Stimulated activated CD8-positive, alpha-beta memory T cell treated with anti-CD3 and anti-CD28 coated beads, Interleukin-7, amount 100 ng/mL, for 24 hours (primary cell): ENCODE results near the gene TMEM178B.
"Not testable (repeated sequence)": the region's sequence is repeated elsewhere in the genome, so short reads cannot be mapped to it uniquely, and the experiment has no call there.

Source experiments
- DNase-seq: peaks from one replicate; pipeline ENCODE4 v3.0.0-alpha.2; 2020; ENCODE audit warnings: low read depth

Gene TMEM178B

GRCh38 chr7:141184532-141185190 lies 110.8 kb downstream of the TMEM178B start:
- no peak for DNase-seq

DNA sequence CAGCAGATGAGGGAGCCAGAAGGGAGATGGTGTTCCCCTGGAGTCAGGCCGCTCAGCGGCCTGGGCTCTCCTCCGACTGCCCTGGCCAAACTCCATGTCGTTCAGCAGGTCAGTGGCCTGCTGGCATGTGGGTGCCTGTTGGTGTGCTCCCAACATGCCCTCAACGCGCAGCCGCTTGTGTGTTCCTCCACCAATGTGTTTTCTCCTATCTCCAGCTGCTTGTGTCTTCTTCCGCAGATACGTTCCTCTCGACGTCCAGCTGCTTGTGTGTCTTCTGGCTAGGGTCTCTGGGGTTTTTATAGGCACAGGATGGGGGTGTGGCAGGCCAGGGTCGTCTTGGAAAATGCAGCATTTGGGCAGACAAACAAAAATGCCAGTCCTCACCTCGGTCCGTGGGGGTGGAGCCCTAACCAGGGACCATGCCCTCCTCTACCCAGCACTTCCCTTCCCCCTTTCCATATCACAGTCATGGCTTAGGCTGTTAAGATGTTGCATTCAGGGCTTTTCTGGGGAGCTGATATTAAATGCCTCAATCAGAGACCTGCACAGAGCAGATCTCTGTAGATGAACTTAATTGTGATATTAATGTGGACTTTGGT lies 111.6 kb downstream of the TMEM178B start:
- no peak for DNase-seq

- DNase-seq, result no peak
Observed at GRCh38 chr7:141189231-141189630, 115.4 kb downstream of the TMEM178B start.

DNA sequence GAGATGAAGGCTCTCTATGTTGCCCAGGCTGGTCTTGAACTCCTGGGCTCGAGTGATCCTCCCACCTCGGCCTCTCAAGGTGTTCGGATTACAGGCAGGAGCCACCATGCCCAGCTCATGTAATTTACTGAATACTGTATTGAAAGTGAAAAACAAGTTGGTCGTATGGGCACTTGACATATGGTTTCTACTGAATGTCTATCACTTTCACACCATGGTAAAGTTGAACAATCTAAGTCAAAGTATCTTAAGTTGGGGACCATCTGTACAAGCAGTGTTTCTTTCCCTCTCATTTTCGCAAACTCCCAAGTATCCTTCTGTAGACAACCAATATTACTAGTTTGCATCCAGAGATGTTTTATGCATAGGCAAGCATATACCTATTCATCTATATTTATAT lies 116.6 kb downstream of the TMEM178B start:
- DNase-seq, result no peak

- no peak for DNase-seq
Observed at GRCh38 chr7:141191277-141191676, 117.4 kb downstream of the TMEM178B start.

DNA sequence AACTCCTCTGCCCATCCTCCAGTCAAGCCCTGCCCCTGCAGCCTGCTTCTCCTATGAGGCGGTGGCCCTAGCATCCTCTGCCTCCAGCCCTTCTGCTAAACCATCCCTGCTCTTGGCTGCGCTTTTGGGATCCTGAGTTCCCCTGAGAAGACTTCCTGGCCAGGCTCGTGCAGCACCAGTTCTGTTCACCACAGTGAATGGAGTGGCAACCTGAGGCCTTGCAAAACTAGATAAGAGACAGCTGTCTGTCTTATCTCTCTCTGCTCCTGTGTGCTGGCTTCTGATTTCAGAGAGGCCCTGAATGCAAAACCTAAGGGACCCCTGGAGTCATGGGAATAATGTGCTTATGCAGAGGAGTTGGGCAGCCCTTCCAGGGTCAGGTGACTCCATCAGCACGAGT lies 119.2 kb downstream of the TMEM178B start:
- no peak for DNase-seq

DNA sequence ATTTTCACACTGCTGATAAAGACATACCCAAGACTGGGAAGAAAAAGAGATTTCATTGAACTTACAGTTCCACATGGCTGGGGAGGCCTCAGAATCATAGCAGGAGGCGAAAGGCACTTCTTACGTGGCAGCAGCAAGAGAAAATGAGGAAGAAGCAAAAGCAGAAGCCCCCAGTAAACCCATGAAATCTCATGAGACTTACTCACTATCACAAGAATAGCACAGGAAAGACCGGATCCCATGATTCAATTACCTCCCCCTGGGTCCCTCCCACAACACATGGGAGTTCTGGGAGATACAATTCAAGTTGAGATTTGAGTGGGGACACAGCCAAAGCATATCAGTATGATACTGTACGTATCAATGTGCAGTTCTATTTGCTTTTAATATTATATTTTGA lies 121.9 kb downstream of the TMEM178B start:
- not testable (repeated sequence) for DNase-seq

GRCh38 chr7:141198194-141198958 lies 124.5 kb downstream of the TMEM178B start:
- no peak for DNase-seq

- DNase-seq, result no peak
Observed at GRCh38 chr7:141200191-141201108, 126.6 kb downstream of the TMEM178B start.

DNA sequence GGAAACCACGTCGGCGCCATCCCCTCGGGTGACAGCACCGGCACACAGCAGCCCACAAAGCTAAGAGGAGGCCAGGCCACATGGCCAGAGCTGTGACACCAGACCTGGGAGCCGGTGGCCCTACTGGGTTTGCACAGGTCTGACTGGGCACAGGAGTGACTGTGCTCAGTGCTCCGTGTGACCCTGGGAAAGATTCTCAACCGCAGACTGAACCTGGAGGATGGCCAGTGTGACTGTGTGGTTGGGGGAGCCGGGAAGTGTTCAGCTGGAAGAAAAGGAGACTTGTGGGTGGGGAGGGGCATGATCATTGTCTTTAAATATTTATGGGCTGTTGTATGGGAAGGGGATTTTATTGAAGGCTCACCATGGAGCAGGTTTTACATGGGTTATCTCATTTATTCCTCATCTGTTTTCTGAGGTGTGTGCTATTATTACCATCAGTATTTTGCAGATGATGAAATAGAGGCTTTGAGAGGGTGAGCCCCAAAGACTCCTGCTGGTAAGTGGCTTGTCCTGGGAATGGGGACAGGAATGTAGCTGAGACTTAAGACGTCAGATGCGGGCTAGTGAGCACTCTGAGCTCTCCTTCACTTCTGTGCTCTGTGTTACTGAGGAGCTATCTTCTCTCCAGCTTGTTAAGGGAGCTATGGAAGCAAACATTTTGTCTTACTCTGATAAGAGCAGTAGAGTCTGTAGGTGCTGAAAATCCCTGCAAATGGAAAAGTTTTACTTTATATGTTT lies 127.5 kb downstream of the TMEM178B start:
- DNase-seq, result no peak

- DNase-seq, result no peak
Observed at GRCh38 chr7:141202535-141202934, 128.7 kb downstream of the TMEM178B start.

GRCh38 chr7:141203177-141203576 lies 129.3 kb downstream of the TMEM178B start:
- no peak for DNase-seq

DNA sequence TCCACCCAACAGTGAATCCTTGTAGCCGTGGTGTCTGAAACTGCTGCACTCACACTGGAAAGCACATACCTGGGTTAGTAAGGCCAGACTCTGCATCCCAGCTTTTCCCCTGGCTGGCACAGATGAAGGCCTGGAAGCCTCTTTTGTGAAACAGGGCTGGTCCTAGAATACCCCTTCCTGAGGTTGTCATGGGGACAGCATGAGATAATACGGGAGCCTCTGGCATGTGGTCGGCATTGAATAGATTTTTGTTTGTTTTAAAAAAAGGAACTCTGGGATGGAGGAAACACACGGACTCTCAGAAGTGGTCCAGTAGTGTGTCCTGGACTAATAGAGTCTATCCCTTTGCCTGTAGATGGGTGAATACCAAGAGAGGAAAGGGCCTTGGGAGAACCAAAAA lies 129.7 kb downstream of the TMEM178B start:
- DNase-seq, result no peak

DNA sequence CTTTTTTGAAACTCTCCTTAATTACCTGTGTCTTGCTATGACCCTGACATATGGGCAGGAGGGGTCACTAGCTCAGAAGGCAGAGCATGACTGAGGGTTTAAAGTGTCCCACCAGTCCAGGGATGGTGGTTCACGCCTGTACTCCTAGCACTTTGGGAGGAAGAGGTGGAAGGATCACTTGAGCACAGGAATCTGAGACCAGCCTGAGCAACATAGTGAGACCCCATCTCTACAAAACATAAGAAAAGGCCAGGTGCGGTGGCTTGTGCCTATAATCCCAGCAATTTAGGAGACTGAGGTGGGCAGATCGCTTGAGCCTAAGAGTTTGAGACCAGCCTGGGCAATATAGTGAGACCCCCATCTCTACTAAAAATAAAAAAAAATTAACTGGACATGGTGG lies 133.8 kb downstream of the TMEM178B start:
- no peak for DNase-seq

- DNase-seq, result no peak
Observed at GRCh38 chr7:141208539-141208938, 134.7 kb downstream of the TMEM178B start.

- DNase-seq, result no peak
Observed at GRCh38 chr7:141209454-141209853, 135.6 kb downstream of the TMEM178B start.

DNA sequence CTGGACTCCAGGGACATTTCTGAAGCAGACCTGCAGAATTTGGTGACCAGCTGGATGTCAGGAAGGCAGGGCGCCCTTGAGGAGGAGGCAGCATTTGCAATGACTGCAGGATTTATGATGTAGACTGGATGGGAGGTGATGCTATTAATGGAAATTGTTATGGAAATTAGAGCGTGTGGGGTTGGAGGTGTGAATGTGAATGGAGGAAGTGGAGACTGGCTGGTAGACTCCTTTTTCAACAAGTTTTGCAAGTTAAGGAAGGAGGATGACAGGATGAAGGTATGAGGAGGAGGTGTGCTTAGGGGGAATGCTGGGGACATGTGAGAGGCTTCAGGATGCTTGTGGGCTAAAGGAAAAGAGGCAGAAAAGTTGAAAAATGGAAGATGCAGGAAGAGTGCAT lies 137.0 kb downstream of the TMEM178B start:
- no peak for DNase-seq

- DNase-seq, result no peak
Observed at GRCh38 chr7:141213226-141213625, 139.4 kb downstream of the TMEM178B start.

DNA sequence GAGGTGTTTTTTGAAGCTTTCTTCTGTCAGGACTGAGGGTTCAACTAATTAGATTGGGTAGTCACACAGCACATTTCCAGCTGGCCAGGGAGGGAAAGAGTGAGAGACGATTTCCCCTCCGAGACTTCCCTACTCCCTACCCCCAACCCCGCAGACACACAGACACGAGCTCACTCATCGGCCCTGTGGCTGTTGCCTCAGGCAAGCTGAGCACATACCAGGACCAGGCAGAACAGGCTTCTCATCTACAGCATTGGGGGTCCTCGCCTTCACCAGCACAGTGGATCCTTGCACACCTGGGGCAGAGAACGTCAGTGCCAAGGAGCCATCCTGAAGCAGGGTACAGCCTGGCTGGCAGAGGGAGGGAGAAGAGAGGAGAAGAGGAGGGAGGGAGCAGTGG lies 144.1 kb downstream of the TMEM178B start:
- no peak for DNase-seq

GRCh38 chr7:141218941-141219340 lies 145.1 kb downstream of the TMEM178B start:
- DNase-seq, result no peak

GRCh38 chr7:141220263-141220880 lies 146.5 kb downstream of the TMEM178B start:
- no peak for DNase-seq
